Activated CD8-positive, alpha-beta memory T cell treated with anti-CD3 and anti-CD28 coated beads for 1 hour (primary cell): ENCODE measurements around the gene GMDS.

ENCODE experiments used
- DNase-seq, 2 donors: peaks; one replicate each; pipeline ENCODE4 v3.0.0-alpha.2; 2020; ENCODE audit warnings: low read depth in 1 of 2; ENCODE audit errors: extremely low read depth in 1 of 2

GMDS gene

GRCh38 chr6:1910621-1911407 is 334.6 kb downstream of the GMDS start:
- no peak for DNase-seq

DNA sequence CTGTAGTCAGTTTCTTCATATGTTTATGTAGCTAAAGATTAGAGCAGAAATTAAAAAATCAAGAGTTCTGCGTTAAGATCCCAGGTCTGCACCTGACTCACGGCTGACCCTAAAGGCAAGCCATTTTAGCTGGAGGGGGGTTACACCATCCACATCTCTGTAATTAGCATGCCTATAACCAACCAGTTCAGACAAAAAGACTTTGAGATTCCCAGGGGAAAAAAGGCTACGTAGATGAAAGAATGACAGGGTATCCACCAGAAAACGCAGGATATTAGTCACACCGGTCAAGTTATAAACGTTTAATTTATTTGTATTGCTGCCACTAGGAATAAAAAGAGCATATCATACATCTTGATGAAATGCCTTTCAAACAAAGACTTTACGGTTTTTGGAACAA is 336.6 kb downstream of the GMDS start:
- no peak for DNase-seq

DNA sequence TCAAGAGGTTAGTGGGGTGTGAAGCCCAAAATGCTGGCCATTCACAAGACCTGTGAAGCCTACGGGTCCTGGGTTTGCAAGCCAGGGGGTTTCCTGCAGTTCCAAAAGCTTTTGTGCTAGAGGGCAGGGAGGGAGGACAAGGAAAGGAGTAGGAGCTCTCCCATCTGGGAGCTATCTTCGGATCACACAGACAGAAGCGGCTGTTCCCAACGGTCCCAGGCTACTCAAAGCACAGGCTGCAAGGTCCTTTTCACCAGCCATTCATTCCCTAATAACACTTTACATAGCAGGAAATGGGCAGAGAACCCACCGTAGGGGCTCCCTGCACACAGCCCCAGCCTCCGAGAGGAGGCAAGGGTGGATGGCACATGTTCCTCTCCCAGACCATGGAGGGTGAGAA is 338.8 kb downstream of the GMDS start:
- DNase-seq: no peak

GRCh38 chr6:1906014-1906413 is 339.4 kb downstream of the GMDS start:
- no peak for DNase-seq

- DNase-seq: no peak
Measured at GRCh38 chr6:1904898-1905297, 340.5 kb downstream of the GMDS start.

GRCh38 chr6:1904466-1904799 is 341.0 kb downstream of the GMDS start:
- no peak for DNase-seq

GRCh38 chr6:1903780-1904465 is 341.5 kb downstream of the GMDS start:
- DNase-seq: no peak

GRCh38 chr6:1901556-1901955 is 343.8 kb downstream of the GMDS start:
- DNase-seq: no peak

GRCh38 chr6:1896897-1897296 is 348.5 kb downstream of the GMDS start:
- no peak for DNase-seq

DNA sequence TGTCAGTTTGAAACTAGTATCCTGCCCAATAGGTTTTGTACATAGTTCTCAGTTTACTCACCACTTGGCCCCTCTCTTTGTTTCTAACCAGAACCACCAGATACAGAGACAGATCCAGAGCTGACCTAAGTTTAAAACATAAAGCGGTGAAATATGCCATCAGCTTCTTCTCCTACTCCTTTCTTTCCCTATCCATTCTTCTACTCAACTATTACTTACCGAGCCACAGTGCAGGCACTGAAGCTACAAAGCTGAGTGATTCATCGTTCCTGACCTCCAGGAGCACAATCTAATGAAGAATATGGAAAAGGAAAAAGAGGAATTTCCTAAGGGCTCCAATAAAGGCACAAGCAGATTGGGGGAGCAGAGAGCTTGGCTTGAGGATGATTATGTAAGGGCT is 349.7 kb downstream of the GMDS start:
- DNase-seq: no peak

DNA sequence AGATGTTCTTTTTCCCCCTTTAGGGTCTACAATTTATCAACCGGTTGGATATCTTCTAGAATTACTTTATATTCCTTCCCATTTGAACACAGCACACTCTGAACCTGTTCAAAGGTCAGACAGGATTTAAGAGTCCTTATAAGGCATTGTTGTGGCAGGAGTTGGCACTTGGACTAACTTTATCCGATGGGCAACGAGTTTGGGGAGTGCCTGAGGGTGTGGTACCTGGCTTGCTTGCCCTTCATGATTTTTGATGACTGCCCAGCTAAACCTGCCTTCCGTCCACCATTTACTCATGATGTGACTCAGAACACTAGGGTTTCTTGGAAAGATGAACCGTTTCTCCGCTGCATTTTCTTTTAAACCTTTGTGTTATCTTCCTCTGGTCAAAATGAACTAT is 350.5 kb downstream of the GMDS start:
- no peak for DNase-seq

DNA sequence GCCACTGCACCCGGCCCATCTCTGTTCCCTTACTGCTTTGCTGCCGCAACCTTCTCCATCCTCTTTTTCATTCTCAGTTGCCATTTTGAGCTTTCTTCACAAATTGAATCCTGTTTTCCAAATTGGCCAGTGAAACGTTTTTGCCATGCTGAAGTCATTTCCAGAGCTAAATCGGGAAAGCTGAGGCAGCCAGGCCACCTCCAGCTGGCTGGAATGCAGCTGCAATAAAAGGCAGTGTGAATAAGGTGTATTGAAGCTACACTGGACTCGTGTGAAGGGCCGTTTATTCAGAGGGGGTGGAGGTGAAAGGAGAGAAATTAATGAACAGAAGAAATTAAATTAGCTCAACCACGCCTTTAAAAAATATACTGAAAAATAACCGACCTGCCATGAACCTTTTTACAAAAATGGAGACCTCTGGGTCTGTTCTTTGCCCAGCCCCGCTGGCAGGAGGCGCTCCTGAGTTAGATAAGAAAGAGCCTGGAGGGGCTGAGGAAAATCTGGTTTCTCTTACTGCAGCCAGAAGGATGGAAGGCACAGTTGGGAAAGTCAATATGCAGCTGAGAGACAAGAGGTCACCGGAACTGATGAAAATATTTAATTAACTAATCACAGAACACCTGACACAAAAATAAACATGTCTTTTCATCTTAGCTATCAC is 351.8 kb downstream of the GMDS start:
- DNase-seq: no peak

GRCh38 chr6:1892716-1893115 is 352.7 kb downstream of the GMDS start:
- DNase-seq: no peak

DNA sequence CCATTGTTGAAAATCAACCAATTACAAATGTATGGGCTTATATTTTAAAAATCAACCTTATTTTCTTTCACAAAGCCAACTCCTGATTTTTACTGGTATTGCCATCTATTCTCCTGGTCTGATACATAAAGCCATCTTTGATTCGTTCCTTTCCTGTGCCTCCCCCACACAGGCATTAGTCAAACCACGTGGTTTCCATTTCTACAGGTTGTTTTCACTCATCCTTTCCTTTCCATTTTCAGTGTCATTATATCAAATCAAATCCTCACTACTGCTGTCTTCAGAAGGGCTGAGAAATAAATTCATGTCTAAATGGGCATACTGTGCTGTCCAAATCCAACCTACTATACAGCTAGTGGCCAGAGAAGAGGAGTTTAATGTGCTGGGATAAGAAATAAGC is 354.4 kb downstream of the GMDS start:
- DNase-seq: no peak

GRCh38 chr6:1890071-1890470 is 355.3 kb downstream of the GMDS start:
- no peak for DNase-seq

GRCh38 chr6:1885576-1886011 is 359.8 kb downstream of the GMDS start:
- DNase-seq: no peak

DNA sequence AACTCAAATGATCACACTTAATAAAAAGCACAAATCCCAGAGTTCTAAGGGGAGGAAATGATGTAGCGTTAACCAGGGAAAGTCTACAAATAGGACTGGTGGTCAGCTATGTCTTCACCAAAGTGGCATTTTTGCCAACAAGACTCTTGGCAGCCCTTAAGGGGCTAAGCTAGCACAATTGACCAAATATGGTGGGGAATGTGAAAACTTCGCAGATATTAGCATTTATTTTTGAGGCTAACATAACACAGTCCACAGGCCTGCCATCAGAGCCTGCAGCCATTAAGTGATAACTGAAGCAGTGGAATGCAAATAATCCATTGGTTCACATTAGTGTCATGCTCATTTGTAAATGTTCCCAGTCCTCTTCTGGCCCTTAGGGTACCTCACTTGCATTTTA is 361.1 kb downstream of the GMDS start:
- no peak for DNase-seq

- no peak for DNase-seq
Measured at GRCh38 chr6:1878330-1878729, 367.1 kb downstream of the GMDS start.

- no peak for DNase-seq
Measured at GRCh38 chr6:1873781-1874180, 371.6 kb downstream of the GMDS start.

- DNase-seq: no peak
Measured at GRCh38 chr6:1872649-1873131, 372.7 kb downstream of the GMDS start.

- no peak for DNase-seq
Measured at GRCh38 chr6:1871724-1872315, 373.6 kb downstream of the GMDS start.

GRCh38 chr6:1870932-1871331 is 374.5 kb downstream of the GMDS start:
- DNase-seq: no peak
